Effector memory CD8-positive, alpha-beta T cell (primary cell): ENCODE results near the gene DPT.

Experiments used
- ATAC-seq: fragments of 150-1000 bp; cut with Tn5 transposase; replicated peaks from 2 replicates; pipeline ENCODE4 v1.10.0; 2021; ENCODE audit warnings: mild to moderate bottlenecking, moderate library complexity
- DNase-seq, 3 experiments: peaks; one replicate each; pipeline ENCODE4 v3.0.0; 2021
- H3K27ac Mint-ChIP-seq, 2 donors: one replicate each; pipeline ENCODE4 v1.8.0; 2022; ENCODE audit warnings: mild to moderate bottlenecking in 2 of 2, mixed read lengths in 2 of 2, moderate library complexity in 2 of 2
- H3K27me3 Mint-ChIP-seq, 2 donors: one replicate each; pipeline ENCODE4 v1.8.0; 2022; ENCODE audit warnings: mixed read lengths in 2 of 2
- H3K36me3 Mint-ChIP-seq: one replicate; pipeline ENCODE4 v1.8.0; 2022; ENCODE audit warnings: mild to moderate bottlenecking, moderate library complexity, mixed read lengths; ENCODE audit not compliant: insufficient read depth
- H3K4me1 Mint-ChIP-seq, 2 donors: one replicate each; pipeline ENCODE4 v1.8.0; 2022; ENCODE audit warnings: low read depth in 2 of 2, mixed read lengths in 2 of 2
- H3K4me3 Mint-ChIP-seq, 2 donors: one replicate each; pipeline ENCODE4 v1.8.0; 2022; ENCODE audit warnings: mild to moderate bottlenecking in 2 of 2, mixed read lengths in 2 of 2, moderate library complexity in 2 of 2
- H3K9me3 Mint-ChIP-seq, 2 donors: one replicate each; pipeline ENCODE4 v1.8.0; 2022; ENCODE audit warnings: mixed read lengths in 2 of 2

Gene DPT

DNA sequence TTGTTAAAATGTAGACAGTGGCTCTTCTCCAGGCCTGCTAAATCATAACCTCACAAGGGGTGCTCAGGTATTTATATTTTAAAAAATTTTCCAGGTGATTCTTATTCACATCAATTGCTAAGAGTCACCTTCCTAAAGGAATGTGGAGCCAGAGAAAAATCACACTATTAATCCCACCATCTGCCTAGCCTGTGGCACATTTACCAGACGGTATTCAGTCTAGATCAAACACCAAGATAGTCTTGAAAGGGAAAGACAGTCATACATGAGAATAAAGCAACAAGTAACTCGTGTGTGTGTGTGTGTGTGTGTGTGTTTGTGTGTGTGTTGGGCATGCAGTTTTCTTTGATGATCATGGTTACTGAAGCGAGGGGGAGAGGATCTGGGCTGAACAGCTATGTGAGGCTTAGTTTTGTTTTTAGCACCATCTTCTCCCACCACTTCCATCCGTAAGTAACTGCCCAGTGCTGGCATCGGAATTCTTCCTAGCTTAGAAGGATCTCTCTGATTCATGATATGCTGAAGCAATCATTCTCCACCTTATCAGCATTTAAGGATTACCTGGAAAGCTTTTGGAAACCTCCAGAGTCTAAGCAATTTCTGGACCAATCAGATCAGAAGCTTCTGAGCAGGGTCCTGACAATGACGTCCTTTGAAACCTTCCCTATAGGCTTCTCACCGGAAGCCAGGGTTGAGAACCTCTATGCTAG lies 2.4 kb upstream of the DPT start:
- Mint-ChIP-seq H3K4me1 (no peaks in the 10 kb centered on the region), H3K9me3 (no peaks in the 10 kb centered on the region), H3K27me3 (peaks cover 9 to 16% of the 10 kb centered on the region in 2 donors), H3K4me3 (no peak overlapping the region), H3K36me3 (peaks cover 4% of the 10 kb centered on the region), H3K27ac (no peak overlapping the region)
- DNase-seq (no peak), ATAC-seq (no peak)

DNA sequence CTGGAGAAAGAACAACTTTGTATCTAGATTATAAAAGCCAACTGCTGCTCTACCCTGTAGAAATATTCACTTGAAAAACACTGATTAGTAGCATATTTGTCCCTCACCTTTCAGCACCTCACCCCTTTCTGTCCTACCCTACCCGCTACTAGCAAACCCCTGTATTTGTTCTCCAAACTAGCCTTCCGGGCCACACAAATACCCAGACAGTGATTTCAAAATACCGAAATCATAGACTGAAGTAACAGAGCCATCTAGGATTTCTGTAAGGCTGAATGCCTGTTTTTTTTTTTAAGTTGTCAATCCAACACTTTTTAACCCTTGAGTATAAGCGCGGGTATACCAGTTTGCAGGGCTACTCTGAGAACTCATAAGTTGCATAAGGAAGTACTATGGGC lies 398 bp upstream of the DPT start:
- Mint-ChIP-seq H3K9me3 (no peaks in the 10 kb centered on the region), H3K36me3 (peaks cover 4% of the 10 kb centered on the region), H3K4me1 (no peaks in the 10 kb centered on the region), H3K4me3 (no peak overlapping the region), H3K27ac (no peak overlapping the region), H3K27me3 (peaks cover 0 to 7% of the 10 kb centered on the region in 2 donors)
- ATAC-seq (no peak), DNase-seq (no peak)

DNA sequence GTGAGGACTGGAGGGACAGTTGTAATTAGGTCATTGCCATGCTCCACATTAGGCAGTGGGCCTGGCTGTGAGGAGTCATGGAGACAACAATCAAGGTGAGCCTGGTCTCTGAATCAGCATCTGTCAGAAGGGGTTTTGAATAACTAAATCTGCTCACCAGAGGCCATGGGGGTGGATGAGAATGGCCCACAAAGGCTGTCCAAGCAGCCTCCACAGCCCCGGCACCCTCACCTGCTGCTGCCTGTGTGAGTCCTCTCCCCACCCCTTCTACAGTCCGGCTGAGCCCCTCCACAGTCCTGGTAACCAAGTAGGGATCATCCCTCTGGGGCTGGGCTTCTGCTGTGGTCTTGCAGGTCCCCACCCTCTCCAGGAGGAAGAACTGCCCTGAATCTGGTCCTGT lies 2.3 kb downstream of the DPT start:
- H3K4me3 Mint-ChIP-seq: no peak overlapping the region

DNA sequence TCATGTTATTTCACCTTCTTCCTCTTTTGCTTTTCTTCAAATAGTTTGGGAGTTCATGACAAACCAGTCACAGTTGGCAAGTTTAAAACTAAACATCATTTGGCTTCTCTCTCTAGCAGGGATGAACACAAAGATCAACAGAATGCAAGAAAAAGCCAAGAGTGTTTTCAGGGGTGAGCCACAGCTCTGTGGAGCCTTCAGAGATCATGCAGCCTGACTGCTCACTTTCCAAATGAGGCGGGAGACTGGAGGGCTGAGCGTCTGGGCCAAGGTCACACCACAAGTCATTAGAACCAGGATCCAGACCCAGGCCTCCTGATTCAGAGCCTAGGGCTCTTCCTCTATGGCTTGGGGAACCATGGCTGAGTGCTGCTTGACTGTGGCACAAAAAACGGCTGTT lies 2.7 kb downstream of the DPT start:
- Mint-ChIP-seq H3K9me3 (no peaks in the 10 kb centered on the region), H3K27ac (no peak overlapping the region), H3K36me3 (peaks cover 4% of the 10 kb centered on the region), H3K4me1 (no peaks in the 10 kb centered on the region), H3K27me3 (peaks cover 0 to 24% of the 10 kb centered on the region in 2 donors), H3K4me3 (no peak overlapping the region)
- DNase-seq: no peak
- no peak for ATAC-seq

More for the DNA sequence above, 2.3 kb downstream of the DPT start:
- no peak for ATAC-seq
- no peaks in the 10 kb centered on the region for H3K9me3 Mint-ChIP-seq
- H3K27ac Mint-ChIP-seq: no peak overlapping the region
- H3K36me3 Mint-ChIP-seq: peaks cover 4% of the 10 kb centered on the region
- H3K27me3 Mint-ChIP-seq: peaks cover 0 to 19% of the 10 kb centered on the region in 2 donors
- no peaks in the 10 kb centered on the region for H3K4me1 Mint-ChIP-seq
- no peak for DNase-seq

DNA sequence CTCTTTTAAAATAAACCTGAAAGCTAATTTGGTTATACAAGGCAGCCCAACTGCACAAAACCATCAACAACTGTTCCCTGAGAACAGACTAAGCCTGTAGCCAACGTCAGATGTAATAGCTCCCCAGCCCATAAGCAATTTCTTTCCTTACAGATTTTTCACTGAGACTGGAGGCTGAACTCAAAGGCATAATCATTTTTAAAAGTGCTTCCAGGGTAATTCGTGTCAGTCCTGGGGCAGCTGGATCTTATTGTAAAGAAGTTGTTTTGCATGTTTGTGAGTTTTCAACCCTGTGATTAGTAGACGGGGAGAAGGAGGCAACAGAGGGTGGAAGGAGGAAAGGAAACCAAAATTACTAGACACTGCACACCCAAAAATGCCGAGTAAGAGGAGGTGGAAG lies 3.2 kb downstream of the DPT start:
- ATAC-seq: no peak
- Mint-ChIP-seq H3K27ac (no peak overlapping the region), H3K36me3 (peaks cover 4% of the 10 kb centered on the region), H3K27me3 (peaks cover 3 to 28% of the 10 kb centered on the region in 2 donors), H3K4me3 (no peak overlapping the region), H3K9me3 (no peaks in the 10 kb centered on the region), H3K4me1 (no peaks in the 10 kb centered on the region)
- no peak for DNase-seq

DNA sequence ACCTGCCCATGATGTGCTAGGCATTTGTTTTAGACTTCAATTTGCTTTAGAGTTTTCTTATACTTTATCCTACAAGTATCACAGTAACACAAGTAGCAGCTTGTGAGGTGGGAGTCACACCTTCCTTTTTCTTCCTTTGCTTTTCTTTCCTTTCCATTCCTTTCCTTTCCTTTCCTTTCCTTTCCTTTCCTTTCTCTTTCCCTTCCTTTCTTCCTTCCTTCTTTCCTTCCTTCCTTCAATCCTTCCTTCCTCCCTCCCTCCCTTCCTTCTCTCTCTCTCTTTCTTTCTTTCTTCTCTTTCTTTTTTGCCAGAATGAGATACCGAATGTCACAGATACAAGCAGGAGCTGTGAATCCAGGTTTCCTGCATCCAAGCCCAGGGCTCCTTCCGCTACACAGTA lies 3.9 kb downstream of the DPT start:
- peaks cover 4% of the 10 kb centered on the region for H3K36me3 Mint-ChIP-seq
- no peaks in the 10 kb centered on the region for H3K9me3 Mint-ChIP-seq
- peaks cover 6 to 32% of the 10 kb centered on the region in 2 donors for H3K27me3 Mint-ChIP-seq
- no peak for ATAC-seq
- DNase-seq: no peak
- no peaks in the 10 kb centered on the region for H3K4me1 Mint-ChIP-seq
- no peak overlapping the region for H3K27ac Mint-ChIP-seq
- H3K4me3 Mint-ChIP-seq: no peak overlapping the region

DNA sequence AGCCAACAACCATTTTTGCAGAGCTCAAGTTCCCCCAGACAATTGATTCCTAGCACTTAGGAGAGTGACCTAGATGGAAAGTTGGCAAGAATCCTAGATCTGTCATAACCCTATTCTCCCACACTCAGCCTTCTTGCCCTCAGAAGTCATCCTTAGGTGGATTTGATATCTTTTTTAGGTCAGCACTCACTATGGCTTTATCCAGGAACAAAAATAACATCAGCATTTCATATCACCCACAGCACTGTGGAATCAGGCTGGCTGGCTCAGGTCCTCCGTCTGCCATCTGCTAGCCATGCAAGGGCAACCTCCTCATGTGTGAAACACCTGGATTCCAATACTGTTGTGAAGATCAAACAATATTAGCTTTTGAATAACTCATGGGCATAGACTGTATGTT lies 6.0 kb downstream of the DPT start:
- Mint-ChIP-seq H3K36me3 (peaks cover 4% of the 10 kb centered on the region), H3K4me3 (no peak overlapping the region), H3K27ac (no peak overlapping the region), H3K9me3 (no peaks in the 10 kb centered on the region), H3K4me1 (no peaks in the 10 kb centered on the region), H3K27me3 (peaks cover 6 to 30% of the 10 kb centered on the region in 2 donors)
- no peak for ATAC-seq
- DNase-seq: no peak

DNA sequence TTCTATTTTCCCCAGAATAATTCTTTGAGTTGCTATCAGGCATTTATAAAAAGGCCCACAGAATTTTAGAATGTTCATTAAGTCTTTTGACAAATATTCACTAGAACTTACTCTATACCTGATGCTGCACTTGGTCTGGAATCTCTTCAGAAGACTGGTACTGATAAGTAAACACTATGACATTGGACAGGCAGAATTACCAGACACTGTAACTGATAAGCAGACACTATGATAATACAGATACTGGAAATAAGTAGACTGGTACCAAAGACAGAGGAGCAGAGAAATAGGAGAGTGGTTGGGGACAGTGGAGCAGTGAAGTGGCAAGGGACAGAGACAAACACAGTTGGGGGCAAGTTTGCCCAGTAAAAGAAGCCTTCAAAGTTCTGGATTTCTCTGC lies 8.2 kb downstream of the DPT start:
- peaks cover 6 to 25% of the 10 kb centered on the region in 2 donors for H3K27me3 Mint-ChIP-seq
- ATAC-seq (no peak), DNase-seq (no peak)
- H3K4me3 Mint-ChIP-seq: no peak overlapping the region
- no peak overlapping the region for H3K27ac Mint-ChIP-seq
- H3K36me3 Mint-ChIP-seq: no peaks in the 10 kb centered on the region
- H3K9me3 Mint-ChIP-seq: no peaks in the 10 kb centered on the region
- no peaks in the 10 kb centered on the region for H3K4me1 Mint-ChIP-seq

DNA sequence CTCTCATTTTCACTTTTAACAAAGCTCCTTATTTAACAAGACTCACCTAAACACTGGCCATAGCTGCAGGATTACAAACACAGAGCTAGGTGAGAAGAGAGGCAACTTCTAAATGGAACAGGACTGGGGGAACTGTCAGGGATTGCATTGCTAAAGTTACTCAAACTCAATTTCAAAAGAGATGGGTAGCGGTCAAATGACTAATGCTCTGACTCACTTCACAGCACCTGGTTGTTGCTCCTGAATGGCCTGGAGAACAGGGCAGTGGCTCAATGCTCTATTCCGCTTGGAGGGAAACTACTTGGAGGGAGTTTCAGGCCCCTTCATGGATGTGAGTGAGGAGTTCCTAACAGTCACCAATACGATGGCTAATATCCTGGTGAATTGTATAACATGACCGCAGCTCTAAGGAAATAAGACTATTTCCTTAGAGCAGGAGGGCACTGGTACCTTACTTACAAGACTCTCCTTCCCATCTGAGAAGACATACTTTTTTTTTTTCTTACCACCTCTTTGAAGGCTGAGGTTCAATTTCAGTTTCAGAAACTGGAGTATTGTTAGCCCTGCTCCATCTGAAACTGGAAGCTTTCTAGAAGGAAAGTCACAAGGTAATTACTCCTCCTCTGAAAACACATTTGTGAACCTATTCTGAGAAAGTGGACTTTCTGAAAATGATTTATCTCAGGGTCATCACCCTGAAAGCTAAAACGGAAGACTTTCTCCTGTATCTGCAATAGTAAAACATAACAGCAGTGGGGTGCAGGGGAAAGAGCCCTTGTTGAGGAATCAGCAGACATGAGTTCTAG lies 9.5 kb downstream of the DPT start:
- Mint-ChIP-seq H3K4me3 (no peak overlapping the region), H3K4me1 (no peaks in the 10 kb centered on the region), H3K36me3 (no peaks in the 10 kb centered on the region), H3K27me3 (peaks cover 6 to 25% of the 10 kb centered on the region in 2 donors), H3K9me3 (no peaks in the 10 kb centered on the region), H3K27ac (no peak overlapping the region)
- DNase-seq: no peak
- no peak for ATAC-seq

DNA sequence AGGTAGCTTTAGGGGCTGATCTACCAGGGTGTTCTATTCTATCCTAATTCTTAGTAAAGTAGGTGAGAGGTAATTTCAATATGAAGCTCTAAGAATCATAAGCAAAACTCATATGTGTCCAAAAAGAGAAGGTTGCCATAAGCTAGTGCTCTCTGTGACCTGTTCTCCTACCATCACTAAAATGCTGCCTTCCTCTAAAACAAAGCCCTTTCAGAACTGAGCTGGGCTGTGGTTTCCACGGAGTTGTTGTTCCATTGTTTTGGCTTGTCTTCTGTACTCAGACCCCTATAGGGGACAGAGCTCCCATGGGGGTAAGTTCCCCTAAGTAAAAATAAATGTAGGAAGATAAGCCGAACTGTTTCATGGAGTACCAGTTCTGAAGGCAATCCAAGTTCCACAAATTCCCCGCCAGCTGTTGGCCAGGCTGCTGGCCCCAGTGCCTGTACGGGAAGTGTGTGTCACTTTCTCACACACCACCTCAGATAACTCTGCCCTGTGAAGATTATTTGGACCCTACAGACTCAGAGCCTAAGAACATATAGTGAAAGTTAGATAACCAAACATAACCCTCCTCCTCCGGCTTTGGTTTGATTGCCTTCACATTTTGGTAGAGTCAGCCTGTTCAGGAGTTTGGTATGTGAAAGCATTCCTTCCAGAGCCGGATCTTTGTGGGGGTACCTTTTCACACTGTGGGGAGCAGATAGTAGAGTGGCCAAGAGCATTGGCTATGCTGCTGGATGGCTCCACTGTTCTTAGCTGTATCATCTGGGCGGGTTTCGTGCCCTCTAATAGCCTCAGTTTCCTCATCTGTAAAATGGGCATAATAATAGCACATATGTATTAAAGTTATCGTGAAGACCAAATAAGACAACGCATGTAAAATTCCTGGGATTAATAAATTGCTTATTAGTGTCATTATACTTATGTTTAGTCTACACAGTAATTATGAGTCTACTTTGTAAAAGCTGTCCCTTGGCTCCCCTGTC lies 10.8 kb downstream of the DPT start:
- no peak overlapping the region for H3K4me3 Mint-ChIP-seq
- no peaks in the 10 kb centered on the region for H3K9me3 Mint-ChIP-seq
- ATAC-seq (no peak), DNase-seq (no peak)
- H3K36me3 Mint-ChIP-seq: no peaks in the 10 kb centered on the region
- H3K27ac Mint-ChIP-seq: no peak overlapping the region
- H3K27me3 Mint-ChIP-seq: peaks cover 6 to 23% of the 10 kb centered on the region in 2 donors
- no peaks in the 10 kb centered on the region for H3K4me1 Mint-ChIP-seq

DNA sequence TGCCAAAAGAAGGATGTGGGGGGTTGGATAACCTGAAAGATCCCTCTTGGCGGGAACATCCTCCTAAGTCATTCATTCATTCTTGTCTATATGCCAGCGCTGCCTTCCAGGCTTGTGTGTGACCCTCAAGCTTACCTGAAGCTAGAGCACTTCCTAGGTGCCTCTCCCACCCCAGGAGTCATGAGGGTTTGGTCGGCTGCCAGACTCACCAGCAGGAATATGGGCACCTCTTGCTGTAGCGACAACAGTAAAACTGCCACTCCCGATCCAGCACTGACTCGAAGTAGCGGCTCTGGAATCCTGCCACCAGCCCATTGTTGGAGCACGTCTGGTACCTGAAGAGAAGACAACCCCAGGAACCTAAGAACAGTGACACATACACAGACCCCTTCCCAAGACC lies 15.0 kb downstream of the DPT start:
- Mint-ChIP-seq H3K27me3 (no peaks in the 10 kb centered on the region), H3K4me3 (no peak overlapping the region), H3K27ac (no peak overlapping the region), H3K36me3 (no peaks in the 10 kb centered on the region), H3K4me1 (no peaks in the 10 kb centered on the region), H3K9me3 (no peaks in the 10 kb centered on the region)
- ATAC-seq (no peak), DNase-seq (no peak)

DNA sequence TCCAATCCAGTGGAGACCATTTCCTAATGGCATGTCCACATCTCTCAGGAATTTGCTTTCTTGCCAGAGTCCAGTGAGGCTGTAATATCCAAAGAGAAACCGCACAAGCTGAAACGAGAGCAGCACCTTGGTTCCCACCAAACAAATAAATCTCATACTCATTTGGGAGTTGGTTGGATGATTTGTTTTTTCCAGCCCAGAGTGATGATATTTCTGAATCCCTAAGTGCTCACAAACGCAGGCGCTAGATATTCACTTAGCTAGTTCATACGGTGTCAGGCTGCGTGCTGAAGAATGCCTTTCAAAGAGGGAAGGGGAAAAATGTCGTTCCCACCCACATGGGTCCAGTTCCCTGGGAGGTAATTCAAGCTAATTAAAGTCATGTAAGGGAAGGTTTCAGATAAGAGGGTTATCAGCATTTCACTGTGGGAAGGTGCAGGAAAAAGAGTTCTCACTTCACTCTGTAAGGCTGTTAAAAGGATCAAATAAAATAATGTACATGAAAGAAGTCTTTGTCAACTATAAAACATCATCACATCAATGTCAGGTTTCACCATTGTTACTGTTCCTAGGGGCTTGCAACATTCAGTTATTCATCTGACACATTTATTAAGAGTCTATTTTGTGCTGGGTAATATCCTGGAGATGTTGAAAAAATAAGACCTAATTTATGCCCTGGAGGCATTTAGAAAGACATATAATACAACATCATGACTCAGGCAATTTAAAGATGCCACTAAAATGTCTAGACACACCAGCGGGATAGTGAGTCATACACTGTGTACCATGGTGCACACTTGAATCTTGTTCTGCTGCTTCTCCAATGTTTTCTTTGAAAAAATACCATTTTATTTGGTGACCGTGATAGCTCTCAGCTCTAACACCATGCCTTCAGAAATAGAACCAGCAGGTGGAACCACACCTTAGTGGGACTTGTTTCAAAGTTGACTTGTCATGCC lies 19.3 kb downstream of the DPT start:
- Mint-ChIP-seq H3K9me3 (no peaks in the 10 kb centered on the region), H3K4me3 (no peak overlapping the region), H3K27me3 (peaks cover 14 to 15% of the 10 kb centered on the region in 2 donors), H3K27ac (no peak overlapping the region), H3K36me3 (no peaks in the 10 kb centered on the region), H3K4me1 (no peaks in the 10 kb centered on the region)
- ATAC-seq (no peak), DNase-seq (no peak)
